HepG2 (cell line): Measurements from ENCODE around the gene ERMARD. TPM values are rescaled to one million over a fixed set of nuclear protein-coding genes. Genes with fewer than 3 reads are reported as not detected.

Experiments
- ATF5 ChIP-seq: sonication (generic); formaldehyde crosslinking; IDR thresholded peaks from 2 replicates; pipeline ENCODE4 v1.4.0; 2020; ENCODE audit warnings: mild to moderate bottlenecking, low read depth, missing genetic modification reagents
- DDIT3 ChIP-seq: sonication (generic); formaldehyde crosslinking; IDR thresholded peaks from 2 replicates; pipeline ENCODE4 v1.4.0; 2020; ENCODE audit warnings: mild to moderate bottlenecking, missing genetic modification reagents
- GMEB2 ChIP-seq: IDR thresholded peaks from 2 replicates; pipeline ENCODE4 v1.6.1; 2016; ENCODE audit warnings: missing biosample characterization, missing genetic modification reagents, low read depth
- KLF6 ChIP-seq: IDR thresholded peaks from 2 replicates; pipeline ENCODE4 v1.8.0; 2016; ENCODE audit warnings: missing biosample characterization, missing genetic modification reagents
- MBD4 ChIP-seq: IDR thresholded peaks from 2 replicates; pipeline ENCODE4 v1.6.1; 2012; ENCODE audit warnings: low read length, inconsistent platforms, borderline replicate concordance
- NFE2 ChIP-seq: sonication (generic); formaldehyde crosslinking; IDR thresholded peaks from 2 replicates; pipeline ENCODE4 v1.4.0; 2020; ENCODE audit warnings: missing genetic modification reagents
- PLRG1 ChIP-seq: fragments of 450-650 bp; conservative IDR thresholded peaks from 2 replicates; pipeline ENCODE4 v1.6.1; 2016
- POLR2AphosphoS5 ChIP-seq: IDR thresholded peaks from 2 replicates; pipeline ENCODE4 v1.6.1; 2012; ENCODE audit warnings: low read depth, low read length
- REXO4 ChIP-seq: sonication (generic); formaldehyde crosslinking; IDR thresholded peaks from 2 replicates; pipeline ENCODE4 v1.8.0; 2022; ENCODE audit warnings: missing genetic modification reagents, mild to moderate bottlenecking, borderline replicate concordance
- RXRB ChIP-seq: IDR thresholded peaks from 2 replicates; pipeline ENCODE4 v1.6.1; 2016; ENCODE audit warnings: borderline replicate concordance, missing genetic modification reagents, missing compliant biosample characterization
- SIN3B ChIP-seq: fragments of 150-350 bp; IDR thresholded peaks from 2 replicates; pipeline ENCODE4 v1.6.1; 2014; ENCODE audit warnings: low read length
- STAG1 ChIP-seq: sonication (generic); formaldehyde crosslinking; IDR thresholded peaks from 2 replicates; pipeline ENCODE4 v1.4.0; 2020; ENCODE audit warnings: missing genetic modification reagents
- TEAD2 ChIP-seq: sonication (generic); formaldehyde crosslinking; IDR thresholded peaks from 2 replicates; pipeline ENCODE4 v1.9.0; 2021; ENCODE audit warnings: missing genetic modification reagents
- XRCC5 ChIP-seq: fragments of 200-400 bp; formaldehyde crosslinking; optimal IDR thresholded peaks from 2 replicates; pipeline ENCODE3; 2017; ENCODE audit warnings: mild to moderate bottlenecking, low read length
- ZBTB42 ChIP-seq: sonication (generic); formaldehyde crosslinking; IDR thresholded peaks from 2 replicates; pipeline ENCODE4 v1.5.0; 2020; ENCODE audit warnings: mild to moderate bottlenecking, missing genetic modification reagents
- ZNF12 ChIP-seq: sonication (generic); formaldehyde crosslinking; IDR thresholded peaks from 2 replicates; pipeline ENCODE4 v1.5.0; 2020; ENCODE audit warnings: missing genetic modification reagents
- ZNF512 ChIP-seq: sonication (generic); formaldehyde crosslinking; IDR thresholded peaks from 2 replicates; pipeline ENCODE4 v1.4.0; 2020; ENCODE audit warnings: mild to moderate bottlenecking, missing genetic modification reagents
- ZNF512B ChIP-seq: sonication (generic); formaldehyde crosslinking; IDR thresholded peaks from 2 replicates; pipeline ENCODE4 v1.5.1; 2020; ENCODE audit warnings: missing genetic modification reagents, mild to moderate bottlenecking, borderline replicate concordance
- ZNF513 ChIP-seq: sonication (generic); formaldehyde crosslinking; conservative IDR thresholded peaks from 2 replicates; pipeline ENCODE4 v1.5.0; 2020; ENCODE audit warnings: missing genetic modification reagents
- ZNF564 ChIP-seq: sonication (generic); formaldehyde crosslinking; IDR thresholded peaks from 2 replicates; pipeline ENCODE4 v1.8.1; 2023; ENCODE audit warnings: mild to moderate bottlenecking, missing genetic modification reagents
- ZNF75D ChIP-seq: sonication (generic); formaldehyde crosslinking; IDR thresholded peaks from 2 replicates; pipeline ENCODE4 v1.8.1; 2023; ENCODE audit warnings: missing genetic modification reagents, mild to moderate bottlenecking, borderline replicate concordance
- polyA plus RNA-seq, 8 experiments: library from polyadenylated mRNA; depleted of rRNA in 3 of 8; stranded (reverse) in 7 of 8; unstranded in 1 of 8; fragments of >200 nt; fragmentation: Illumina TruSeq in 4 of 8; extraction: Trizol in 4 of 8; gene quantifications; 2 replicates each; pipeline versions ENCODE4 v1.2.1 to v1.2.3, GENCODE V29; 2011 to 2016; ENCODE audit warnings: low read depth in 4 of 8, missing spikeins in 1 of 8, mixed read lengths in 1 of 8; ENCODE audit not compliant: insufficient read depth in 1 of 8
- total RNA-seq, 5 experiments: library from RNA; depleted of rRNA; stranded (reverse); fragments of >200 nt; fragmentation: Illumina TruSeq; extraction: Trizol; gene quantifications; 2 replicates each; pipeline ENCODE4 v1.2.3, GENCODE V29; 2016; ENCODE audit warnings: low read depth in 1 of 5

The ERMARD gene
- total and polyA plus RNA-seq, 2 of the 13 experiments (the other 11 are each of a cell fraction or from before 2014, with no cell fraction given): 8.8 to 10.7 TPM

GRCh38 chr6:169722362-169723199 is 28.8 kb upstream of the ERMARD start (continued):
- TF ChIP-seq GMEB2 (no peak), ZNF513 (no peak), ZNF564 (CRISPR knock-in tag) (no peak), SIN3B (no peak), ZNF12 (CRISPR knock-in tag) (no peak), STAG1 (CRISPR knock-in tag) (no peak), KLF6 (no peak), ZBTB42 (CRISPR knock-in tag) (no peak), MBD4 (peak; percentile 83; the same call in 1 of the 2 replicates), POLR2AphosphoS5 (no peak), TEAD2 (CRISPR knock-in tag) (no peak), DDIT3 (CRISPR knock-in tag) (no peak), ZNF512 (CRISPR knock-in tag) (no peak), ZNF512B (CRISPR knock-in tag) (peak; percentile 30; the same call in 1 of the 2 replicates), NFE2 (no peak), ATF5 (CRISPR knock-in tag) (no peak), XRCC5 (no peak), ZNF75D (no peak), RXRB (CRISPR knock-in tag) (no peak), REXO4 (CRISPR knock-in tag) (no peak), PLRG1 (no peak)
